HG03060 (cell line): ENCODE measurements around the gene FARS2.

ENCODE experiments used
- ATAC-seq: cut with Tn5 transposase; IDR thresholded peaks from one replicate; pipeline ENCODE4 v1.9.1; 2021; ENCODE audit warnings: low read depth, moderate number of reproducible peaks; ENCODE audit not compliant: unreplicated experiment

Gene FARS2

GRCh38 chr6:5316951-5317350, 55.6 kb downstream of the FARS2 start:
- ATAC-seq, result no peak

DNA sequence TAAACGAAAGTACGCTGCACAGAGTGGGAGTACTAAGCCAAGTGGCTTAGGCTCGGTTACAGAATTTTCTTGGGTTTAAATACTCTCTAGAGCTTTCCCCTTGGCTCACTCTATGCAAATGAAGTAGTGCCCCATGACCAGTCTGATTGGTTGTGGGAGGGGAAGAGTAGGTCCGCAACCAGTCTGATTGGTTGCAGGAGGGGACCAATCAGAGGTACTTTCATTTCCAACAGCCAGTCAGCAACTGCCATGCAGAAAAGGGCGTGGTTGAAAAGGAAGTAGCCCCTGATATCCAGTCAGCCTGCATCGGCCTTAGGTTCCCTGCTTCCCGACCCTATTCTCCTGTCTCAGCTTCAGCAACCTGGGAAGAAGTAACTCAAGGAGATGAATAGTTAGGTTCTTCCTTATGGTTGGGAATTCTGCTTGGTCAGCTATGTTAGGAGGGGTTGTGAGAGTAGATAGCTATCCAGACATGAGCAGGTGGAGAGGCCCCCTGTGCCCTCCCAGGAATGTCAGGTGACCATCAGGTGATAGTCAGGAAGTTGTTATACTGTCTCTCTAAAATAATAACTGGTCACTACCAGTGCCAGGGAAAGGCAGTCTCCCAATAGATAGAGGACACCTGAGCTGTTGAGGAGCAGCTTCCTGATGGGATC, 57.4 kb downstream of the FARS2 start:
- no peak for ATAC-seq

DNA sequence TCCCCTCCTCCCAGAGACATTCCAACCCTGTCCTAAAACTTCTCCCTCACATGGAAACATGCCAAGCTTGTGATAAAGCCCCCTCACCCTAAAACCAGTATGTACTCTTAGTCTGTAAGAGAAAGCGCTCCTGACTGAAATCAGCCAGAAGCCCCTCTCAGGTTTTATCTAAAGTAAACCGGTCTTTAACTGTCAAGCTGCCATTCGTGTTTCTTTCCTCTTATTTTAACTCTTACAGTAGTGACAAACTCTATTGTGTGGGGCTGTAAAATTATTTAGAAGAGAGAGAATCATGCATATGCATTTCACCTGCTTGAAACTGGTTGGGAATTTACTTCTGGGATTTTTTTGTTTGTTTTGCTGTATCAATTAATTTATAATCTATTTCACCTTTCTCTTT, 62.7 kb downstream of the FARS2 start:
- ATAC-seq, result no peak

GRCh38 chr6:5325173-5325572, 63.9 kb downstream of the FARS2 start:
- ATAC-seq, result no peak

GRCh38 chr6:5326022-5326641, 64.8 kb downstream of the FARS2 start:
- no peak for ATAC-seq

DNA sequence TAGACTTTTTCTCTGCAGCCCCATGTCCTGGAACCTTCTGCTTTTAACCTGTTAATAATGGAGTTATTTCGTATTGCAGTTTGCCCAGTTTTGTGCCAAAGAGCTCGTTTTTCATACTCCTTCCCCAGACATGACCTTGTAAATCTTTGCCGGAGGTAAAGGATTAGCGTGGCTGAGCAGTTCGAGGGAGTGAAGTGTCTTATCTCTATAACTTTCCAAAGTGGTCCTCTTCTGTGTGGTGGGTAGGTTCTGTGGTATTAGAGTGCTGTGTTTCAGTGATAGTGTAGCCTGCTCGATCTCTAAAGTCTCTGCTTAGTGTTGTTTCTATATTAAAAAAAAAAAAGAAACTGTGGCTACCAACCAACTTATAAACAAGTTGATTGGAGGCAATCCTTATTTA, 67.5 kb downstream of the FARS2 start:
- ATAC-seq, result no peak

- ATAC-seq, result no peak
Measured at GRCh38 chr6:5331845-5332442, 70.6 kb downstream of the FARS2 start.

GRCh38 chr6:5333658-5334057, 72.3 kb downstream of the FARS2 start:
- no peak for ATAC-seq

DNA sequence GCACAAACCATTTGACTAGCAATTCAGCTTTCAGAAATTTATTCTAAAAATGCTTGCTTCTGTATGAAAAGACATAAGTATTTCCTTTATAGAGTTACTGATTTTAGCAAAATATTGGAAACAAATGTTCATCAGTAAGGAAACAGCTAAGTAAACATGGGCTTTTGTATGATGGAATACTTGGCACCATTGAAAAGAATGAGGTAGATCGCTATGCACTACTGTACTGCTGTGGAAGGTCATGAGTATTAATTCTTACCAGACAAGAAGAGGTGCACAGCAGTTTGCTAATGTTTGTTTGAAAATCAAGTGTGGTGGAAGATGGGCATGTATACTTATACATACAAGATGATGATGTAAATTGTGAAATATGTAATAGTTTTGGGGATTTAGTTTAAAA, 73.0 kb downstream of the FARS2 start:
- ATAC-seq, result no peak

GRCh38 chr6:5335020-5335419, 73.7 kb downstream of the FARS2 start:
- no peak for ATAC-seq

GRCh38 chr6:5337573-5337972, 76.3 kb downstream of the FARS2 start:
- no peak for ATAC-seq

DNA sequence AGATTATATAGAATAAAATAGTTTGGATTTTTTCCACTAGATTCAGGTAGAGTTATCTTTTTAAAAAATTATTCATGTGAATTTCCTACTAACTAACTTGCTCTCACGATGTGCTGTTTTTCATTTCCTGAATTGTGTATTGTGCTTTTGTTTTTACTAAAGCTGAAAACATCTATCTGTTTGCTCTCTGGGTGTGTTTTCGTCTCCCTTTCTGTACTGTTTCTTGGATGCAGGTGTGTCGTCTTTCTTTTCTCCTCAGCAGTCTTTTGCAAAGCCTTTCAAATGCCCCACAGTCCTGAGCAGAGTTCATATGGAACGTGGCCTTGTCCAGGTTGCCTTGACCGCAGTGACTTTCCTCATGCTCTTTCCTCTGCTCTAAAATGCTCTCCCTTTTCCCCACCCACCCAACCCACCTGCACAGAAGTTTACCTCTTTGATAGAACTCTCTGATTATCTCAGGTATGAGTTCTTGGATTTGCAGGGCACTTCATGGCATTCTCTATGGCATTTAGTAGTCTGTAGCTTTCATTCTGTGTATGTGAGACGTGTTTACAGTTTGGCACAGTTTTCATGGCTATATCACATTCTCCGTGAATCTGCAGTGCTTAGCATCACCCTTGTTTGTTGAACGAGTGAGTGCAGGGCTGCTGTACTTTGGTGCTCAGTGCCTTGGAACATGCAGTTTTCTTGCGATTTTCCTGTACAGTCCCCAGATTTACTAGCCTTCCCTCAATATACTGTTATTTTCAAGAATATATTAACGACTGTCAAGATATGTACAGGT, 77.1 kb downstream of the FARS2 start:
- no peak for ATAC-seq

DNA sequence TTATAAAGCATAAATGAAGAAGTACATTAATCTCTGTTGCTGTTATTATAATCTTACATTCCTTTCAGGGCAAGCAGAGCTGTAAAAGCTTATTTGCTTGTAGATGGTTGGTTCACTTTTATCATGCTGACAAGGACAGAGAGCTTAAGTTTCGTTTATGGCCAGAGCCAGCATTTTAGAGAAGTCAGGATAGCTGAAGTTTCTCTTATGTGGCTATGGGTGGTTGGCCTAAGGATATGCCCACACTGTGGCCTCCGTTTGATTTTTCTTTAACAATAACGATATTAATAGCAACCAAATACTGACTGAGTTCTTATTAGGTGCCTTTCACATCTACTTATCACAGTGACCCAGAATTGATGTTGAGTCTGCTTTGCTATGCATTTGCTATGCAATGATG, 78.5 kb downstream of the FARS2 start:
- ATAC-seq, result no peak

- no peak for ATAC-seq
Measured at GRCh38 chr6:5341845-5342244, 80.5 kb downstream of the FARS2 start.

- no peak for ATAC-seq
Measured at GRCh38 chr6:5343998-5344397, 82.7 kb downstream of the FARS2 start.

GRCh38 chr6:5345324-5345723, 84.0 kb downstream of the FARS2 start:
- no peak for ATAC-seq

DNA sequence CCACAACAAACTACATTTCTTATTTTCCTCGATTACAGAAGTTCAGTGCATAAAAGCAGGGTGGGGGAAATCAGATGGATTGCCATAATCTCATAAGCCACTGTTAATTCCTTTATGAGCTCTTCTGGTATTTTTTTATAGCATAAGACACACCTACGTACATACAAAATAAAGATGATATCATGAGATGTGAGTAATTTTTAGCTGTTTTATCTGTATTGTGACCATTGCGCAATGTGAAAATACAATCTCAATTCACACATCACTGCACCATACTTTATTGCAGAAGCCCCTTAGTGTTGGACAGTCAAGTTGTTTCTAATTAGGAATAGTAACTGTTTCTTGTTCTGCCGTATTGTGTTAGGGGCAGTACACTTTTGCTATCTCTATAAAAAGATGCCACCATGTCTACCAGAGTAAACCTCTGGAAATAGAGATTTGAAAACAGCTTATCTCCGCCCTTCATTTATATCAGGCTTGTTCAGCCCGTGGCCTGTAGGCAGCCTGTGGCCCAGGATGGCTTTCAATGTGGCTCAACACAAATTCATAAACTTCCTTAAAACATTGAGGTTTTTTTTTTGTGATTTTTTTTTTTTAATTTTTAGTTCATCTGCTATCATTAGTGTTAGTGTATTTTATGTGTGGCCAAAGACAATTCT, 90.4 kb downstream of the FARS2 start:
- ATAC-seq, result no peak

DNA sequence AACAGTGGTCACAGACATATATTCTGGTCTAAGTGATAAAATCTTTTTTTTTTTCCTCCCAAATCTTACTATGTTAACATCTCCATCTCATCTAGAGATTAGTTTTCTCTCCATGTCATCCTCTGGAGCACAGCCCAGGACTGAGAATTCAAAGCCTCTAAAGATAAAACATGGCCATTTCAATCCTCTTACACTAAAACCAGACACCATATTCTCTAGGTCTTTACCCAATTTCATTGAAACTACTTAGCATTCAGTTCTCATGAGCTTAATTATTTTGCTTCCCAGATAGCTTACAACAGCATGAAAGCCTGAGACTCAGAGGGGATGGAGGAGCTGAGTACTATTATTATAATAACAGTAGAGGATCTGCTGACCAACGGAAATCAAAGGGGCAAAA, 92.7 kb downstream of the FARS2 start:
- no peak for ATAC-seq

GRCh38 chr6:5357486-5357885, 96.2 kb downstream of the FARS2 start:
- ATAC-seq, result no peak

GRCh38 chr6:5359417-5359816, 98.1 kb downstream of the FARS2 start:
- no peak for ATAC-seq

DNA sequence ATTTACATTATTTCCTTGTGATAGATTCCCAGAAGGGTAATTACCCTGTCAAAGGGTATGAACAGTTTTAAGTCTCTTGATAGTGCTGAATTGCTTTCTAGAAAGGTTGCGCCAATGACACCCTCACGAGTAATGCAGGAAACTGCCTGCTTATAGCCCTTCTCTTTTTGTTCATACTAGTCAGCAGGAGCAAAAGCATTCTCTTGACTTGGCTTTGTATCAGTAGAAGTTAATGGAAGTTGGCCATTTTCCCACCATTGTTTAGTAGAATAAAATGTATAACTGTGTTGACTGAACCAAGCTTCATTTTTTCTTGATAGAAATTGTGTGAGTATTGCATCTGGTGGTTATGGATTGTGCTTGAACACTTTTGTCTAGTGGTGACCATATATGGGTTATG, 100.1 kb downstream of the FARS2 start:
- no peak for ATAC-seq
